K562 (cell line): ENCODE results near the gene KL. TPM values are rescaled to one million over a fixed set of nuclear protein-coding genes. Genes with fewer than 3 reads are reported as not detected.

Source experiments
- ATAC-seq: fragments of 200-7000 bp; cut with Tn5 transposase; 3 replicates; pipeline ENCODE4 v1.9.1; 2020; ENCODE audit warnings: moderate library complexity
- BruUV-seq: library from RNA; stranded (reverse); fragments of 400-500 nt; replicated peaks from 2 replicates; lab custom pipeline; 2021; lab: Mats Ljungman, UMichigan
- CTCF ChIA-PET: fragments of 300-600 bp; formaldehyde crosslinking; extraction: SDS; loops from one replicate; lab custom pipeline; 2021; ENCODE audit warnings: low intra/inter-chr PET ratio; lab: Yijun Ruan, JAX
- POLR2A ChIA-PET: fragments of 300-600, 350-650 bp; sonication (Branson Sonifier 250); formaldehyde crosslinking; extraction: SDS; loops from one replicate; lab custom pipeline; 2021; ENCODE audit warnings: antibody characterized with exemption, inconsistent platforms; lab: Yijun Ruan, JAX
- DNase-seq, 4 experiments: peaks; one replicate each; pipeline versions ENCODE4 v3.0.0 to v3.0.0-alpha.2; 2011 to 2018; ENCODE audit warnings: low spot score in 3 of 4, mixed read lengths in 3 of 4; ENCODE audit errors: extremely low read depth in 1 of 4
- FAIRE-seq: peaks from 2 replicates; lab custom pipeline; 2011; peaks lifted over from hg19 to GRCh38; lab: Jason Lieb, UNC
- H2AFZ ChIP-seq: 2 replicates; pipeline ENCODE4 v1.6.0; 2011; ENCODE audit warnings: low read depth, low read length, control low read depth, inconsistent platforms
- H3K27ac ChIP-seq: fragments of 200-600 bp; 3 replicates; pipeline ENCODE4 v1.8.0; 2011; ENCODE audit warnings: low read depth, mild to moderate bottlenecking, control low read depth, inconsistent platforms, low read length, moderate library complexity, mixed read lengths; ENCODE audit errors: extremely low read depth
- H3K27me3 ChIP-seq, 2 experiments: fragments of 300-600 bp in 1 of 2; 2 replicates in 1 of 2; 3 replicates in 1 of 2; pipeline versions ENCODE4 v1.6.0 to v1.8.0; 2011; ENCODE audit warnings: inconsistent platforms in 2 of 2, low read length in 2 of 2, mild to moderate bottlenecking in 1 of 2, mixed read lengths in 1 of 2, moderate library complexity in 1 of 2; ENCODE audit not compliant: control insufficient read depth in 2 of 2, insufficient read depth in 2 of 2
- H3K36me3 ChIP-seq: fragments of 300-600 bp; 3 replicates; pipeline ENCODE4 v1.8.0; 2011; ENCODE audit warnings: mild to moderate bottlenecking, low read length, inconsistent platforms; ENCODE audit not compliant: control insufficient read depth, insufficient read depth
- H3K4me1 ChIP-seq, 2 experiments: fragments of 200-600 bp in 1 of 2; replicated peaks in 1 of 2; 2 replicates in 1 of 2; 3 replicates in 1 of 2; pipeline versions ENCODE4 v1.5.1 to v1.8.0; 2011; ENCODE audit warnings: inconsistent platforms in 2 of 2, low read length in 2 of 2, mild to moderate bottlenecking in 1 of 2, mixed read lengths in 1 of 2, moderate library complexity in 1 of 2; ENCODE audit not compliant: control insufficient read depth in 2 of 2, insufficient read depth in 2 of 2
- H3K4me2 ChIP-seq: 2 replicates; pipeline ENCODE4 v1.6.1; 2011; ENCODE audit warnings: low read length, control low read depth, inconsistent platforms, mixed read lengths; ENCODE audit not compliant: insufficient read depth
- H3K4me3 ChIP-seq: fragments of 200-600 bp; sonication (generic), shearing (Covaris generic); 2 replicates; pipeline ENCODE4 v1.5.1; 2016; ENCODE audit warnings: control low read depth, inconsistent platforms
- H3K79me2 ChIP-seq: fragments of 200-600 bp; 3 replicates; pipeline ENCODE4 v1.8.0; 2011; ENCODE audit warnings: low read length, inconsistent platforms; ENCODE audit not compliant: control insufficient read depth, insufficient read depth
- H3K9ac ChIP-seq, 2 experiments: 2 replicates each; pipeline versions ENCODE4 v1.6.0 to v1.6.1; 2011; ENCODE audit warnings: low read depth in 2 of 2, low read length in 2 of 2, control low read depth in 1 of 2, inconsistent platforms in 1 of 2, mild to moderate bottlenecking in 1 of 2, mixed read lengths in 1 of 2; ENCODE audit not compliant: insufficient read depth in 1 of 2
- H3K9me1 ChIP-seq: one replicate; pipeline ENCODE4 v1.6.0; 2011; ENCODE audit warnings: inconsistent platforms, mild to moderate bottlenecking, low read length, moderate library complexity; ENCODE audit not compliant: control insufficient read depth, insufficient read depth
- H3K9me3 ChIP-seq: replicated peaks from 2 replicates; pipeline ENCODE4 v1.5.1; 2011; ENCODE audit warnings: low read depth, low read length, inconsistent platforms; ENCODE audit not compliant: control insufficient read depth, insufficient read depth
- H4K20me1 ChIP-seq: replicated peaks from 2 replicates; pipeline ENCODE4 v1.6.1; 2011; ENCODE audit warnings: low read length, inconsistent platforms, mixed read lengths; ENCODE audit not compliant: control insufficient read depth, insufficient read depth
- CREBBP ChIP-seq: IDR thresholded peaks from one replicate; pipeline ENCODE4 v1.6.1; 2012; ENCODE audit warnings: low read depth, mild to moderate bottlenecking, control low read depth, inconsistent platforms, low read length
- DMBX1 ChIP-seq: fragments of 250-450 bp; sonication (Bioruptor Pico); IDR thresholded peaks from 2 replicates; pipeline ENCODE4 v1.8.0; 2022; ENCODE audit warnings: inconsistent platforms, mild to moderate bottlenecking, moderate library complexity, borderline replicate concordance
- GMEB1 ChIP-seq: fragments of 250-450 bp; sonication (Bioruptor Pico); IDR thresholded peaks from 2 replicates; pipeline ENCODE4 v1.4.0; 2020; ENCODE audit warnings: mild to moderate bottlenecking
- GTF2A2 ChIP-seq: IDR thresholded peaks from 2 replicates; pipeline ENCODE4 v1.6.1; 2016; ENCODE audit warnings: mild to moderate bottlenecking, missing genetic modification characterization, missing compliant biosample characterization
- NCOA1 ChIP-seq: fragments of 450-650 bp; IDR thresholded peaks from 2 replicates; pipeline ENCODE4 v1.6.1; 2016; ENCODE audit warnings: low read depth
- THRA ChIP-seq: fragments of 450-650 bp; IDR thresholded peaks from 2 replicates; pipeline ENCODE4 v1.6.1; 2017; ENCODE audit warnings: mild to moderate bottlenecking, moderate library complexity
- ZNF75A ChIP-seq: fragments of 450-650 bp; formaldehyde crosslinking; IDR thresholded peaks from 2 replicates; pipeline ENCODE4 v1.4.0; 2020; ENCODE audit warnings: mild to moderate bottlenecking
- WGBS: fragments of 100-300 bp; shearing (Covaris generic); methylation state at CpG from one replicate; pipeline ENCODE4 v1.1.6; 2016; ENCODE audit warnings: low coverage, mixed read lengths; ENCODE audit not compliant: insufficient coverage; ENCODE audit errors: missing lambda C conversion rate; 5-methylcytosine and 5-hydroxymethylcytosine counted together
- in situ Hi-C: fragments of 300-500 bp; cut with MboI; formaldehyde crosslinking; loops from 4 replicates; pipeline ENCODE4 v1.15.0; 2018; ENCODE audit warnings: inconsistent platforms, mixed read lengths
- intact Hi-C: fragments of 100-400 bp; cut with micrococcal nuclease; formaldehyde crosslinking; loops from 2 replicates; pipeline ENCODE4 v1.14.2; 2022
- polyA plus RNA-seq, 8 experiments: library from polyadenylated mRNA; depleted of rRNA in 4 of 8; stranded (reverse) in 5 of 8; unstranded in 3 of 8; fragments of >200 nt; fragmentation: Nextera tagmentation in 2 of 8; fragmentation: Illumina TruSeq in 1 of 8; extraction: Ambion mirVana in 2 of 8; extraction: Trizol in 1 of 8; gene quantifications; 2 replicates each; pipeline versions ENCODE4 v1.2.1 to v1.2.3, GENCODE V29; 2011 to 2014; ENCODE audit warnings: inconsistent platforms in 1 of 8, missing spikeins in 1 of 8
- total RNA-seq, 7 experiments: library from RNA; depleted of rRNA in 6 of 7; stranded (reverse); fragments of >200 nt in 6 of 7; fragmentation: Illumina TruSeq in 2 of 7; extraction: Trizol in 2 of 7; gene quantifications; 2 replicates each; pipeline versions ENCODE4 v1.2.1 to v1.2.3, GENCODE V29; 2011 to 2021; ENCODE audit warnings: low replicate concordance in 1 of 7

Gene KL
- total and polyA plus RNA-seq, 9 of the 15 experiments (the other 6 are each of a cell fraction or from before 2014, with no cell fraction given) = not detected

DNA sequence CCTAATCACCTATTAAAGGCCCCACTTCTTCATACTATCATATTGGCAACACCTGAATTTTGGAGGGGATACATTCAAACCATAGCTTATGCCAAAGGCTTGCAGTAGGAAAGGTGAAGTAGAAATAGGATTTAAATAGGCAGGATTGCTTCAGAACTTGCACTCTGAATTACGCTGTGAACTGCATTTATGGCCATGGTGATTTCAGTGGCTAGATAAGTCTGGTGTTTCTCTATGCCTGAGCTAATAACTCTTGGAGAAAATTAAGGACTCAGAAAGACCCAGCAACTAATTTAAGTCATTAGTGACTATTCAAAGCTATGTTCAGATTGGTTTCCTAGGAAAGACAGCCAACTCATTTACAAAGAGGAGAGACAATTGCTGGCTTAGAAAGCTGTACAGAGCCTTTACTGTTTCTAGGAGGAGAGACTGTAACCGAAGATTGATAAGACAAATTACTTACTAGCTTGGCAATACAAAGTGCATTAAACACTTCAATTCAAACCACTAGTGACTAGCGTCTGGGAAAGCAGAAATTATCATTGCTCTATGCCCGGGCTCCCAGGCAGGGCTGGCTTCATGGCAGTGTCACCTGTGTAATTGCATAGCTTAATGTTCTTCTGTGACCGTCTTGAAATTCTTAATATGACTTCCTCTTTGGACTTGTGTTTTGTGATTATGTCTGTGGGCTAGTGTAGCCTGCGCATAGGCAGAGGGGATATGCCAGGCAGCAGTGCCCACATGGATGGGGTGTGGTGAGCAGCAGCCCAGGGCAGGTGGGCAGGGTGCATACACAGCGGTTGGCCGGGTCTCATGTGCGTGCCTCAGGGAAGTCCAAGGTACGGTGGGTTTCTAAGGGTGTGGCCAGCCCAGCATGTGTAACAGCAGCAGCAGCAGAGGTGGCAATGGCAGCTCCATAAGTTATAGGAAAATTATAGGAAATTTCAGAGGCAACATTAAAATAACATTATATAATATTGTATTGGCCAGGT is 60.1 kb downstream of the KL start:
- CTCF ChIA-PET = no interaction called here

More for the DNA sequence above, 60.1 kb downstream of the KL start:
- H4K20me1 ChIP-seq = no peaks in the 10 kb centered on the region
- H3K4me3 ChIP-seq = no peak overlapping the region
- no peak for DNase-seq
- no peaks in the 10 kb centered on the region for H3K36me3 ChIP-seq
- H3K9me3 ChIP-seq = no peaks in the 10 kb centered on the region
- no peaks in the 10 kb centered on the region for H3K9me1 ChIP-seq
- no peaks in the 10 kb centered on the region for H3K4me1 ChIP-seq
- in situ Hi-C loops = no loop called here
- TF ChIP-seq DMBX1 (CRISPR knock-in tag) (no peak), NCOA1 (no peak), GTF2A2 (no peak), CREBBP (no peak), GMEB1 (CRISPR knock-in tag) (no peak), THRA (no peak), ZNF75A (CRISPR knock-in tag) (no peak)
- TF ChIP-seq, all 486 proteins: peak for 0
- H3K4me2 ChIP-seq = no peak overlapping the region
- H3K27ac ChIP-seq = no peak overlapping the region
- no peaks in the 10 kb centered on the region for H3K27me3 ChIP-seq
- FAIRE-seq = no peak
- intact Hi-C loops = no loop called here
- no peaks in the 10 kb centered on the region for H3K79me2 ChIP-seq
- WGBS = 1% methylated on average over 10 of the region's 10 CpGs
- H3K9ac ChIP-seq = no peak overlapping the region
- BruUV-seq = no TSS peak
- ATAC-seq = no peak
- POLR2A ChIA-PET = interaction anchor here (0.8 kb wide), 1 partner anchor 28 kb away, joined by 3 read pairs; no protein-coding TSS in a partner anchor
- no peak overlapping the region for H2AFZ ChIP-seq
